ENCODE results near the gene HBA1. TPM values are rescaled to one million over a fixed set of nuclear protein-coding genes. Genes with fewer than 3 reads are reported as not detected.

HBA1 gene
- total and polyA plus RNA-seq, 2 of the 8 experiments (the other 6 are each of a cell fraction or from before 2014, with no cell fraction given), result 2.3 TPM

GRCh38 chr16:187330-187729 is 10.8 kb downstream of the HBA1 start:
- Histone ChIP-seq H3K79me1 (ENCODE audit: low read depth, low read length) (no peaks in the 10 kb centered on the region; the same call in 1 of the 2 replicates), H3K4ac (replicated peaks; ENCODE audit: insufficient read length, low read depth, low read length) (no peak overlapping the region), H3K18ac (ENCODE audit: extremely low read depth, low read length) (no peak overlapping the region), H2BK15ac (ENCODE audit: low read length) (no peak overlapping the region), H3K27ac (ENCODE audit: low read depth, low read length) (no peak overlapping the region), H2BK120ac (replicated peaks; ENCODE audit: low read depth, low read length) (no peak overlapping the region), H2AK5ac (ENCODE audit: low read depth, low read length) (no peak overlapping the region), H3K4me2 (ENCODE audit: insufficient read depth in 1 of 2, low read depth in 2 of 2, low read length in 2 of 2) (no peak overlapping the region), H3K79me2 (ENCODE audit: control insufficient read depth in 1 of 2, insufficient read depth in 2 of 2, low read length in 2 of 2) (no peaks in the 10 kb centered on the region), H3K23ac (ENCODE audit: insufficient read length) (no peak overlapping the region), H3K23me2 (ENCODE audit: low read depth, low read length) (no peaks in the 10 kb centered on the region), H4K20me1 (replicated peaks in 1 of 2; ENCODE audit: control insufficient read depth in 1 of 2, insufficient read depth in 2 of 2, low read length in 2 of 2) (peaks cover 4 to 14% of the 10 kb centered on the region in 2 experiments), H3K36me3 (ENCODE audit: control insufficient read depth in 2 of 4, insufficient read depth in 4 of 4, low read length in 3 of 4) (peaks cover 28 to 52% (median 44%) of the 10 kb centered on the region in 4 experiments; a peak in 7 of 8 replicates), H2BK12ac (ENCODE audit: low read depth, low read length) (no peak overlapping the region), H4K5ac (ENCODE audit: insufficient read length, low read depth, low read length) (no peak overlapping the region), H3K14ac (ENCODE audit: insufficient read length) (no peak overlapping the region), H2AFZ (ENCODE audit: low read length) (no peak overlapping the region), H3K4me3 (ENCODE audit: extremely low read depth in 1 of 4, insufficient read depth in 2 of 4, low read depth in 3 of 4, low read length in 4 of 4) (no peak overlapping the region), H4K8ac (ENCODE audit: extremely low read depth, insufficient read depth, low read length) (no peak overlapping the region), H2BK20ac (ENCODE audit: low read length) (no peak overlapping the region), H4K91ac (replicated peaks; ENCODE audit: insufficient read length, low read length) (no peak overlapping the region), H3K9me3 (ENCODE audit: insufficient read depth in 2 of 2, low read depth in 1 of 2, low read length in 1 of 2) (peaks cover 0 to 3% of the 10 kb centered on the region in 2 experiments; a peak in 1 of 4 replicates), H3K9ac (replicated peaks in 1 of 4; ENCODE audit: extremely low read depth in 1 of 4, low read depth in 3 of 4, low read length in 3 of 4) (no peak overlapping the region), H2BK5ac (ENCODE audit: low read depth, low read length) (no peak overlapping the region), H3K27me3 (replicated peaks in 1 of 4; ENCODE audit: control insufficient read depth in 3 of 4, extremely low read depth in 1 of 4, insufficient read depth in 3 of 4, low read length in 3 of 4) (no peaks in the 10 kb centered on the region), H3K56ac (replicated peaks; ENCODE audit: insufficient read length, low read depth, low read length) (no peak overlapping the region), H3K4me1 (replicated peaks in 1 of 4; ENCODE audit: control insufficient read depth in 3 of 4, insufficient read depth in 4 of 4, low read length in 3 of 4) (no peaks in the 10 kb centered on the region)
- no peak for FAIRE-seq
- WGBS, 2 experiments (ENCODE audit: extremely low coverage in 1 of 2, insufficient coverage in 1 of 2, insufficient read length in 1 of 2, insufficient replicate concordance in 2 of 2, low coverage in 1 of 2, low lambda C conversion rate in 2 of 2, missing lambda C conversion rate in 1 of 2), result 97% methylated on average over 8 of the region's 8 CpGs; no CpG with 5 or more reads in 1 of the 2 experiments
- no peak for TF ChIP-seq NRF1 (IDR thresholded peaks at IDR 0.05; ENCODE audit: low read depth, low read length)
- POLR2A ChIA-PET (ENCODE audit: partially characterized antibody), result interaction anchor here (0.6 to 34.3 kb wide), 3 partner anchors 38 to 173 kb away, joined by 3 to 348 read pairs (median 3); partner anchors contain the start of gene LUC7L
- DNase-seq (ENCODE audit: low read depth in 1 of 2, low spot score in 2 of 2), result no peak
- CTCF ChIA-PET (ENCODE audit: partially characterized antibody), result interaction anchor here (0.8 to 2.8 kb wide), 4 partner anchors 21 to 175 kb away, joined by 3 to 10 read pairs (median 6); no protein-coding TSS in a partner anchor
